Measurements from ENCODE around the gene LNX2.

- TF ChIP-seq, protein P1, sequence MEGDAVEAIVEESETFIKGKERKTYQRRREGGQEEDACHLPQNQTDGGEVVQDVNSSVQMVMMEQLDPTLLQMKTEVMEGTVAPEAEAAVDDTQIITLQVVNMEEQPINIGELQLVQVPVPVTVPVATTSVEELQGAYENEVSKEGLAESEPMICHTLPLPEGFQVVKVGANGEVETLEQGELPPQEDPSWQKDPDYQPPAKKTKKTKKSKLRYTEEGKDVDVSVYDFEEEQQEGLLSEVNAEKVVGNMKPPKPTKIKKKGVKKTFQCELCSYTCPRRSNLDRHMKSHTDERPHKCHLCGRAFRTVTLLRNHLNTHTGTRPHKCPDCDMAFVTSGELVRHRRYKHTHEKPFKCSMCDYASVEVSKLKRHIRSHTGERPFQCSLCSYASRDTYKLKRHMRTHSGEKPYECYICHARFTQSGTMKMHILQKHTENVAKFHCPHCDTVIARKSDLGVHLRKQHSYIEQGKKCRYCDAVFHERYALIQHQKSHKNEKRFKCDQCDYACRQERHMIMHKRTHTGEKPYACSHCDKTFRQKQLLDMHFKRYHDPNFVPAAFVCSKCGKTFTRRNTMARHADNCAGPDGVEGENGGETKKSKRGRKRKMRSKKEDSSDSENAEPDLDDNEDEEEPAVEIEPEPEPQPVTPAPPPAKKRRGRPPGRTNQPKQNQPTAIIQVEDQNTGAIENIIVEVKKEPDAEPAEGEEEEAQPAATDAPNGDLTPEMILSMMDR (IDR thresholded peaks at IDR 0.05; ENCODE audit: insufficient read depth, low read length, poor library complexity, severe bottlenecking), result no peak
- no peak for TF ChIP-seq EZH2phosphoT487 (conservative IDR thresholded peaks at IDR 0.05; ENCODE audit: low read length)
These were observed 1.9 kb upstream of the LNX2 start for GRCh38 chr13:27622102-27622820.
